Central memory CD4-positive, alpha-beta T cell (primary cell): Measurements from ENCODE around the gene CELF4.

Source experiments
- DNase-seq: peaks from one replicate; pipeline ENCODE4 v3.0.0; 2022

Gene CELF4

DNA sequence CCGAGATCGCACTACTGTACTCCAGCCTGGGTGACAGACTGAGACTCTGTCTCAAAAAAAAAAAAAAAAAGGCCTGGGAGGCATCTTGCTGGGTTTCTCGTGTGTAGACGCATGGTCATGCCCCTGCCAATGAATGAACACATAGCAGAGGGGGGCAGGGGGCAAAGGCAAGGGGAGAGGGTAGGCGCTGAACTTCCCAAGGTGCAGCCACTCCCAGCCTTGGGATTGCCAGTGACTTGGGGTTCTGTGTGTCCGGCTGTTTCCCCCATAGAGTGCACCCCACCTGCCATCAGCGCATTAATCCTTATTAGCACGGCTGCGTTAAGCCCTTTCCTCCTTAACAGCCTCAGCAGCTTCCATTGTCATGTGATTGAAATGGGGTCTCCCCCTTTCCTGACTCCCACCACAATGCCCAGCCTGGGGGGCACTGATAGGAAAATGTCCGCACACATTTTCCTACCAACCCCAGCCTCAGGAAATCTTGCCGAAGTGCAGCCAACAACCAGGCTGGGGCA is 225.8 kb downstream of the CELF4 start:
- DNase-seq: no peak

DNA sequence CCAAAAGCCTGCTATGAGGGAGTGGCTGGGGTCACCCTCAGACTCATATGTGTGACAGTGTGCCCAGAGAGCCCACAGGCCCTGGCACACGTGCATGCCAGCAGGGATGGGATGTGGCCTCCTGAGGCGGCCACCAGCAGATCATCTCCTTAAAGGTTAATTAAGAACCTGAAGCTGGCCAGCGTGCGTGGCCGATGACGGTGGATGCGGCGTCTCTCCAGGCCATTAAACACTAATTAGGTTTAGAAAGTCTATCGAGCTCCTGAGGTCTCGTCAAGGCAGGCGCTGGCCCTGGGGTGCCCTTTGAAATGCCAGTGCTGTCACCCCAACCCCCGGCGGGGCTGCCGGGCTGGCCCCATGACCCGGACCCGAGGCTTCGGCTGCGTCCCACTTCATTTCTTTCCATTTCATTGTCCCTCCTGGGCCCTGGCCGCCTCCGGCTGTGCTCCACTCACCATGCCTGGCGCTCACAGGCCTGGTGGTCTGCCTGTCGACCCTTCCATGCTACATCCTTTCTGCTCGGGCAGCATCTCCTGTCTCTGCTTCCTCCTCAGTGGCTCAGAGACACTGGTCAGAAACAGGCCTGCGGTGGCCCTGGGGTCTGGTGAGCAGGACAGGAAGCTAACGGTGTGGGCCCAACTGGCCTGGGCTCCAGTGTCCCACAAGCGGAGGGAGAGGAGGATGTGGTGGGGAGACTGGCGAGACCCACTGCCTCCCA is 228.9 kb downstream of the CELF4 start:
- DNase-seq: no peak

DNA sequence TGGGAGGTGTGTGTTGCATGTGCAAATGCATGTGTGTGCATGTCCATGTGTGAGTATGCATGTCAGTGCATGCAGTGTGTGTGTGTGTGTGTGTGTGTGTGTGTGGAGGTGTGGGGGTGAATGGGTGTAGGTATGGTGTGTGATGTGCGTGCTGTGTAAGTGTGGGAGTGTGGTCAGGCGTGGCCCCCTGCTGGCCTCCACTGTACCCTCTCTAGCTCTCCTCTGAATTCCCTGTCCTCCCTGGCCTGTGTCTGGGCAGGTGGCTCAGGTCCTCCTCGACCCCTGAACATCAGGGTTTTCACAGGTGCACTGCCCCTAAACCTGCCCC is 230.2 kb downstream of the CELF4 start:
- DNase-seq: no peak

DNA sequence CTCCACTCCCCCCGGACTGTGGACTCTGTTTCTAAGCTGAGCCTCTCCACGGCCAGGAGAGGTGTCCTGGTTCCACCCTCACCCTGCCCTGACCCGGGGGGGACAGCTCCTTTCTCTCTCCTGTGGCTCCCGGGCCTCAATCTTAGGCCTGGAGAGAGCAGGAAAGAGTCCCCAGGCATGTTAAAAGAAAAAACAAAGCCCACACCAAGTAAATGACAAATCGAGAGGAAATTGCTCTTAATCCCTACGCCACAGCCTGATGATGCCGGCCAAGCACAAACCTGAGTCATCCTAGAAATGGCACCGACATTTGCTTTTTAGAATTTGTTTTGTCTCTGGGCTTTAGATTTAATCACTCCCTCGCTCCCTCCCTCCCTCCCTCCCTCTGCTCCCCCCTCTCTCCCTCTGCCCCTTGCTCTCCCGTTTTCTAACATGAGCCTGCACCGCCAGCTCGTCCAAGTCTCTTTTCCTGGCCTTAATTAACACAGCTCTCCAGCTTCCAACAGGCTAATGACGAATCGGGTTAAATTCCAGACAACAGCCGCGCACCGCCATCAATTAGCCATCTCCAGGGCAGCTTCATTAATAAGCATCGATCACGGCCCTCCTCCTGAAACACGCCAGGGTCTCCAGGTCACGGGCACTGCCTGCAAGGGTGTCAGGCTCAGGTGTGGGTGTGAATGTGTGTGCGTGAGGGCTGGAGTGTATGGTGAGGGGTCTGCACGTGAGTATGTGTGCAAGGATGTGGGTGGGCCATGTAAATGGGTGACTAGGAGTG is 230.8 kb downstream of the CELF4 start:
- no peak for DNase-seq

DNA sequence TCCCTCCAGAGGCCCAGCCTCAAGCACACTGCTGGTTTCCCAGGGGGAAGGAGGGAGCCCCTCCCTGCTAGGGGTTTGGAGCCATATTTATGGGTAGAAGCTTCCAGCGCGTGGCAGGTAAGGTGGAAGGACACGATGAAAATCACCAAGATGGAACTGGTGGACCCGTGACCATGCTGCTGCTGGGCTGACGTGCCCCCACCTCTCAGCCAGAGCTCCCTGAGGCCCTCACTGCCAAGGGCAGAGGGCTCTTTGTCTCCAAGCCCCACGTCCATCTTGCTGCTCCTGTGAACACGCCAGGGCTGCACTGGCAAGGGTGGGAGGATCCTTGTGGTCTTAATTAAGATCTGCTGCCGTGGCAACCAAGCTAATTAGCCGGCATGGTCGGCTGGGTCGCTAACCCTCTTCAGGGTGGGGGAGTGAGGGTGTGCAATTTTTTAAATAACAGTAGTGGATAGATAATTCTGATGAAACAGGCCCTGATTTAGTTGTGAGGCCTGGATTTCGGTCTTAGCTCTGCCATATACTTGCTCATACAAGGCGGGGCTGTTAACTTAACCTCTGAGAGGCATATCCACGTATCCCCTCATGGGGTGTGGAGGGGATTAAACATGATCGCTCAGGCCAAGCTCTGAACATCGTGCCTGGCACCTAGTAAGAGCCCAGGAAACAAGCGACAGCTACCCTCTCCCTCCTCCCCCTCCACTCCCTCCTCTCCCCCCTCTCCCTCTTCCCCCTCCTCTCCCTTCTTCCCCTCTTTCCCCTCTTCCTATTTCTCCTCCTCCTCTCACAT is 232.8 kb downstream of the CELF4 start:
- DNase-seq: no peak

DNA sequence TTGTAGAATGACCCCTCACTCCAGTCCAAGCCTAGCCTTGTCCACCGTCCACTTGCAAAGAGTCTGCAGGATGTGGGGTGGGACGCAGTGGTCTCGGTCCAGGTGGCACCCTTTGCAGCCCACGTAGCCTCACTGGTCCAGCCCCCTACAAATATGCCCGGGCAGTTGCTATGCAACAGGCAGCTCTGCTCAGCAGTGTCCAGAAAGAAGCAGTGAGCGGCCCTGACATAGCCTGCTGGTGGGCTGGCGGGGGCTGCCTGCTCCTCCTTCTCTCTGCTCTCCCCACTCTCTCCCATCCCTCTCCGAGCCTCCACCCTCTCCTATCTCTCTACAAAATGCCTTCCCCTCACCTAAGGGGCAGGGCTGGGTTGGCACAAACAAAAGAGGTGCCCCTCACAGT is 233.4 kb downstream of the CELF4 start:
- DNase-seq: no peak

DNA sequence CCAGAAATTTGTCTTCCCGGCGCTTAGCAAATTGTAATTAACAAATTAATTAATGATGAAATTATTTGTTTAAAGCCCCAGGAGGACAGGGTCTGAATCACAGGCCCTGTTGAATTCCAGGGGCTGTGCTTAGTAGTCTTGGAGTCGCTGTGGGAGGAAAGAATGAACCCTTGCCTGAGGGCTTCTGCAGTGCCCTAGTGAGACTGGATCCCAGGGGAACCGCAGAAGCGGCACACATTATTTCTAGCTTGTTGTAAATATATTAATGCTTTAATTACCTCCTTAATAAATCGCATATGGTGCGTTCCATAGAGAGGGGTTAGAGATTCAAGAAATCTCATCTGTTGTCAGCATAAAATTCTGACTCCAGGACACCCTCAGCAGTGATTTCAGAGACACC is 235.4 kb downstream of the CELF4 start:
- no peak for DNase-seq

DNA sequence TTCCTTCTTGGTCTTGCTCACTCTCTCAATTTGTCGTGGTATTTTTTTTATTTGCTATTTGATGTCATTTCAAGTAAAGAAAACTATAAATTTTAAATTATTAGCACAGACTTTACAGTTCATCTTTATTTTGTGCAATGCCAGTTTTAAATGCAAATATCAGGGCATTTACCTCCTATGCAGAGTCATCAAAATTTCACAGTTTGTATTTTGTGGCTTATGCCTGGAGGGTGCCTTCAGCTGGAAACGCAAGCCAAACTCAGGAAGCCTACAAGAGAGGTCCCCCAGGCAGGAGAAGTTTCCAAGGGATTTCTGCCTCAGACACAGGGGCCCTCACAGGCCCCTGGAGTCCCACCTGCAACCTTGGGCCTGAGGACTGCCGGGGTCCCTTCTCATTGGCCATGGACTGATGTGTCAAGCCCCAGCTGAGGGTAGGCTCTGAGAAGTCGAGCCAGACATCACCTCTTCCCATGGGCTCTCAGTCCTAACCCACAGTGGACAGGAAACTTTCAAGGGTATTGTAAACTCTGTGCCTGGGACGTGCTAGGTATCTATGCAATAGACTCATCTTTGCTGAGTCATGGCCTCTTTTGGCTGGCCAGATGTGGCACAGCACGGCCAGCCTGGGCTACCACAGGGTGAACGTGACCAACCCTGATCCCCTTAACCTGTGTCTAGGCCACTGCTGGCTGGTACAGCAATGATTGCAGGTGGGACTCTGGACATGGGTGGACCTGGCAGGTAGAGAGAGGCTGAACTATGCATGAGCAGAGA is 236.5 kb downstream of the CELF4 start:
- DNase-seq: no peak

DNA sequence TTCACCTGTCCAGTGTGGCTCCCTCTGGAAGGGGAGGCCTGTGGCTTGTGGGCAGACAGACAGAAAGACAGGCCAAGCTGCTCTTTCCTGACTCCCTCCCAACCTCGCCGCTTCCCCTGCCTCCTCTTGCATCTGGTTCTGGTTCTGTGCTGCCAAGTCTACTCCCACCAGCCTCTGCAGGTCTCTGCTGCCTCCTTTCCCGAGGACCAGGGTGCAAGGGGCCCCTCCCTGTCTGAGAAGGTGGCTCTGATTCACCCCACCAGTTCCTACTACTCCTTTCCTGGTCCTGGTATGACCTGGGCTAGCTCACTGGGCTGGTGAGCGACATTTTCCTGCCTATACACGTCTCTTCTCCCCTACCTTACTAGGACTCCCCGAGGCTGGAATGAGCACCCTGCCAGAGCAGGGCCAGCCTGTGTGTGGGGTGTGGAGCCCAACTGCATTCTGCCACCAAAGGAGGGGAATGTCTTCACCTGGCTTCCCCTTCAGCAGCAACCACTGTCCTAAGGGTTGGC is 238.5 kb downstream of the CELF4 start:
- no peak for DNase-seq

DNA sequence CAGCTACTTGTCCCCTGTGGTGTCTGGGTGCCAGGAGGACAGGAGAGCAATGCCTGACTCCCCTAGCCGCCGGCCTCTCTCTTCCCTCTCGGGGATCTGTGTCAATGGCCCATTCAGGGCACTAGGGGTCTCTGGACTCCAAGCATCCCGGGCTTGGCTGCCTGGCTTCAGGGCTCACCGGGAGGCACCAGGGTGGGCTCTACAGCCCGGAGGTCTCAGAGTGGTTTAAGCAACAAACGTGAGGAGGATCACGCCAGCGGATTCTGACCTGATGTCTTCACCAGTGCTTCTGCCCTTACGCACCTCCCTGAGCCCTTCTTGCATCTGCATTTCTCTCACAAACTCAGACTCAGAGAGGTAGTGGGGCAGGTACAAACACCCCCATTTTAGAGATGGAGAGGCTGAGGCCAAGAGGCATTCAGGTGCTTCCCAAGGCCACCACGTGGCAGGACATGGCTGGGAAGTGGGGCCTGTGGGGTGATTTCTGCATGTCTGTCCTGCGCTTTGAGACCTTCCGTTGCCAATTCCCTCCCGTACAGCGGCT is 243.0 kb downstream of the CELF4 start:
- DNase-seq: no peak

DNA sequence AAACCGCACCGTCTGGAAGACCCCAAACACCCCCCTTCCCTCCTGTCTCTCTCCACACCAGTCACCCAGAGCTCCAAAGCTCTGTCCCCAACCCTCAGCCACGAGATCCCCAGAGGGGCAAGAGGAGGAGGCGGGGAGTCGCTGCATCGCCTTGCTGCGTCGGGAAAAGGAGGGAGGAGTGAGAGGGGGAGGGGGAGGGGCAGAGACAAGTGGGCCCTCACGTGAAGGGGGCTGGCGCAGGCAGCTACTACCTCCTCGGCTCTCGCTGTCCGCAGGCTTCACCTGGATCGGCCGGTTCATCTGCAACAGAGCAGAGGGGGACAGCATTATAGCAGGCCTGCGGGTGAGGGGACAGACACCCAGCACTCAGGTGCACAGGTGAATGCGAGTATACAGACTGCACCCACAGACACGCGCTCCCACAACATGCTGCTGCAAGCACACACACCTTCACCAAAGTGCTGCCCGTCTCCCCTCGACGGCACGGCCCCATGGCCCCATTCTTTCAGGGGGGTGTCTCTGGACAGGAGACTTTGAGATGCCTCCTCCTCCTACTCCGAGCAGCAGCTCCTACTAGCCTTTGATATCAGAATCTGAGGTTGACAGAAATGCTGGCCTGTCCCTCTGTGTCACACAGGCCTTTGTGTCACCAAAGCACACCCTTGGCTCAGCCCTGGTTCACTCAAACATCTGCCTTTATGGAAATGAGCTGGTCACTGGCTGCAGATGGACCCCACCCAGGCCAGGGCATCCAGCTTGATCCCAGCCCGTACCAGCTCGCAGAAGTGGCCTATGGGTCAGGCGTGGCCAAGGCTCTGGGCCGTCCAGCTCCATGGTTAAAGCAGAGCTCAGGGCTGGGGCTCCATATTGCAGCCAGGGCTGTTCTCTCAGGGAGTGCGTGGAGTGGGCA is 243.8 kb downstream of the CELF4 start:
- DNase-seq: no peak

DNA sequence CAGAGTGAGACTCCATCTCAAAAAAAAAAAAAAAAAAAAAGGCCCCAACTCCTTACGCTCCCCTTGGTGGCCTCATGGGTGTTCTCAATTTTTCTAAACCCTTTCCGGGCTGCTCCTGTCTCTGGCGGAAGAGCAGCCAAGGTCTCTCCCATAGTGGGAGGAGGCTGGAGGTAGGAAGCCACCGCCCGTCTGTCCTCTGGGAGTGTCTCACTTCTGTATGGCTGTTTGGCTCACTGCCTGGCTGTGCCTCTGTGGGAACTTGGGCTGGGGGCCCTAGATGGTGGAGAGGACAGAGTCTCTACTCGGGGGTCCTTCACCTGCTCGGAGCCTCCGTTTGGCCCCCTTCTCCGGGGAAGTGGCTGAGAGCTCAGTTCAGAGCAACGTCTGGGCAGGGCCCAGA is 245.3 kb downstream of the CELF4 start:
- DNase-seq: no peak

DNA sequence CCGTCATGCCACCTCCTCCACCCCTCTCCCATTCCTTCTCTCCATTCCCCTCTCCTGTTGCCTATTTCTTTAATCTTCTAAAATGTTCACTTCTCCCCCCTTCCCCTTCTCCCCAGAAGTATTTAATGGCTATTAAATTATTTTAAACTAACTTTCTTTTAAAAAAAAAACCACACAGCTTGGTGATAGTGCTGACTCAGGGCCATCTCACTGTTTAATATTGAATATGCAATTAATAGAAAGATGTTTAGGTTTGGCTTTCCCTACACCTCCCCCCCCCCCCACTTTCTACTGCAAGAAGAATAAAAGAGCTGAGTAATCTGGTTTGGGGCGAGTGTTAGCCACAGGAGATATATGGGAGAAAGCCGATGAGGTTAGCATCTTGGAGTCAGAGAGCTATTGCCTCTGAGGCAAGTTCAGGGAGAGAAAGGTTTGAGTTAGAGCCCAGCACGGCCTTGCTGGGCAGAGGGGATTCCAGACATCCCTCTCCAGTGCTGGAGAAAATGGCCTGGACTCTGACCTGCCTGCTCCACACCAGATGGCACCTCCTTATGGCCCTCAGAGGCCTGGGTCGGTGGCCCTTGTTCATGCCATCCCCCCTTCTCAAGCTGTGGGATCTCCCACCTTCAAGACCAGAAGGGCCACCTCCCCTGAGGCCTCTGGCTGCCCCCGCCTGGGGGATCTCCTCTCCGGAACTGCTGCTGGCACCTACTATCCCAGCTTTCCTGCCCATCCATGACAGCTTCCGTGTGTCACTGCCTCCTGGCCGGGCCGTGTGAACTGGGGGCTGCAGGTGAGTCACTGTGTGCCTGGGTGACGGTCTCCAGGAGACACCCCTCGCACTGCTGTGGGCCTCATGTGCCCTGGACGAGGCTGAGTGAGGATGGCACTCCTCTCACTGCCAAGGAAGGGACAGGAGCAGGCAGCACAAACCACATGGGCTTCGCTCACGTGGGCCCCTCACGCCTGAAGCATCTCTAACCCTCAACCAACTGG is 246.9 kb downstream of the CELF4 start:
- no peak for DNase-seq

DNA sequence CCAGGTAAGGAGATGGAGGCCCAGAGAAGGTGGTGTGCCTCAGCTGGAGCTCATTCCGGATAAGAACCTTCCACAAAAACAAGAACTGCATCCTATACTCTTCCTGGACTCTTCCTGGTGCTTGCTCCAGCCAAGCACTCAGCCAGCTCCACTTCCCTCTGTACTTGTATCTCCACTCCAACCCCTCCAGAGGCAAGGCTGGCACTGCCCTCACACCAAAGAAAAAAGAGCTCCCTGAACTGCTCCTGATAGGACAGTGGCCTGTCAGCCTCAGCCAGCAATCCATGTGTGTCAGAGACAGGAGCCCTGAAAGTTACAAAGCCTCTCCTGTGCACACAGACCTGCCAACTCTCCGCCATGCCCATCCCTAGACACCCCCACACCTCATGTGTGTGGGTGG is 248.1 kb downstream of the CELF4 start:
- no peak for DNase-seq

DNA sequence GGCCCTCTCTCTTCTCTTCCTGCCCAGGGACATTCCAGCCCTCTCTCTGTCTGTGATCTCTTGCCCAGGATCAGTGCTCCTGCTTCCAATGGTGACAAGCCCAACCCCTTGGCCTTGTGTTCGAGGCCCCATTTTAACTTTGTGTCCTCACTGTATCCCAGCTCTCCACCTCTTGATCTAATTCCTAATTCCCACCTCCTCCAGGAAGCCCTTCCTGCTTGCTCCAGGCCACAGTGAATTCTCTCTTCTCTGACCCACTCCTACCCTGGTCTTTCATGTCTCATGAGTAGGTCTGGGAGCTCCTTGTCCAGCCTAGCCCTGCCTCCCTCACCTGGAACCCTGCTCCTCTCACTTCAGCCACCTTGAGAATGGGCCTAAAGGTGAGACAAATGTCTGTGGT is 249.1 kb downstream of the CELF4 start:
- DNase-seq: no peak

DNA sequence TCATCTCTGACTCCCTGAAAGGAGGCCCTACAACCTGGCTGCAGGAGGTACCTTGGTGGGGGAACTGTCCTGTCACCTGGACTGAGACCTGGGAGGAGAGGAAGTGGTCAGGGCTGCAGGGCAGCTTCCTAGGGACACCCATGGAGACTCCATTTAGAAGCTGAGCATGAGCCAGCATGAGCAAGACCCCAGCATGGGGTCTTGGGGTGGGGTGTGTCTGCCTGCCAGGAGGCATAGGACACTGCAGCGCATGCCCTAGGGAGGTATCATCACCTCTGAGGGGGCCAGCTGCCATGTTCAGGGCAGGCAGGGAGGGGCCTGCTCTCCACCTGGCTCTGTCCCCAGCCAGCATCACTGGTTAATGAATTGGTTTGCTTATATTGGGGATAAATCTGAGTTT is 249.7 kb downstream of the CELF4 start:
- DNase-seq: no peak

DNA sequence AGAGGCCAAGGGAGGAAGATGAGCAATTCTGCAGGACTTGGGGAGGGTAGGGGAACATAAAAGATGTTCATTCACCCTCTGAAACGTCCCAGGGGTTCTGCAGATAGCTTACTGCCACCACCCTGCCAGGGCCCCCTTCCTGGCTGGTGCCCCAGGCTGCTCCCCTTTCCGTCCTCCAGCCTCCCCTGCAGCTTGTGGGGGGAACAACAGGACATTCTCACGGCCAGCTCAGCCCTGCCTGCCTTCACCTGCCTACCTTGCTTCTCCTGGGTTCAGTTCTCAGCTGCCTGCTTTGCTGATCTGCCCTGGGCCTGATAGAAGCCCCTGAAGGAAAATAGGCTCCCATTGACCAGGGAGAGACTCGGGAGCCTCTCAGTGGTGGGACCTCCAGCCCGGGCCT is 251.1 kb downstream of the CELF4 start:
- DNase-seq: no peak

DNA sequence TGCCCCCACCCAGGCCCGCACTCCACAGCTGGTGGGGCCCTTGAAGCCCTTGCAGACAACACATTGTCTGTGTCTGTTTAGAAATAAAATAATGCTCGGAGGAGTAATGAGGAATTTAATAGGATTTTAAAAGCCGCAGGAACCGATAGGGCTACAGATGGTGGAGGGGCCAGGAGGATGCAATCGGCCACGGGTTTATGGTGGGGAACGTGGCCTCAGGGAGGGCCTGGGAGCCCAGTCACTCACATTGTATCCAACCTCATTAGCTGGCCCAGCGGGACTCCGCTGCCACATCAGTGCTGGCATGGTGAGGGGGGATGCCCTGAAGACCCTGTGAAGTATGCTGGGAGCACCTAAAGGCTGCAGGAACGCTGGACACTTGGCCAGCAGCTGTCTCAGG is 252.0 kb downstream of the CELF4 start:
- DNase-seq: no peak

DNA sequence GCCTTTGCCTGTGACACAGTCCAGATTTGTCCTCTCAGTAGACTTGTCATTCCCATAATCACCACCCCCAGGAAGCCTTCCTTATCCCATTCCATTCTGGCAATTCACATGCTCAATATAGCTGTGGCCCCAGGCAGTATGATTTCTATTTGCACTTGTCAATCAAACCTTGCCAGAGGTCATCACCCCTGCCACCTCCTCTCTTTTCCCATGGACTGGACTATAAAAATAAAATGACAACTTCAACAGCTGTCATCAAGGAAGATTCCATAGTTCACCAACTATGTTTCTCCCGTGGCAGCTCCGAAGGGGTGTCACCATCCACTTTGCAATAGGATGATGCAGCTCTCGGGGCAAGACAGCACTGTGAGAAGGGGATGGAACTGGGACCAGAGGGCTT is 255.7 kb downstream of the CELF4 start:
- DNase-seq: no peak

DNA sequence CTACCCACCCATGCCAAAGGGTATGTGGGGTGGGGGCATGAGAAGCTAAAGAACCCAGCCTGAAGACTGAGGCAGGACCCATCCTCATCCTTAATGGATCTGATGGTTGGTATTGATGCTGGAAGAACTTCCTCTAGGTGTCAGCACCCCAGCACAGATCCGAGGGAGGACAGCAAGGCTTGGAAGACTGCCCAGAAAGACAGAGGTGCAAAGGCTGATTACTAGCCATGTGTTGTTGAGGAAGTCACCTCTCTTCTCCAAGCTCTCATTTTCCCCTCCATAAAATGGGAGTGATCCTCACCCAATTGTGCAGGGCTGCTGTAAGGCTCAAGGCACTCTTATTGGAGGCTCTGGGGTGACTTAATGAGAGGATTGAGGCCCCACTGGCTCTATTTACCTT is 256.5 kb downstream of the CELF4 start:
- no peak for DNase-seq
